Measurements from ENCODE around the gene PATJ. TPM values are rescaled to one million over a fixed set of nuclear protein-coding genes. Genes with fewer than 3 reads are reported as not detected.

Gene PATJ
- total and polyA plus RNA-seq, 2 of the 13 experiments (the other 11 are each of a cell fraction or from before 2014, with no cell fraction given) = 6.2 to 16.8 TPM

DNA sequence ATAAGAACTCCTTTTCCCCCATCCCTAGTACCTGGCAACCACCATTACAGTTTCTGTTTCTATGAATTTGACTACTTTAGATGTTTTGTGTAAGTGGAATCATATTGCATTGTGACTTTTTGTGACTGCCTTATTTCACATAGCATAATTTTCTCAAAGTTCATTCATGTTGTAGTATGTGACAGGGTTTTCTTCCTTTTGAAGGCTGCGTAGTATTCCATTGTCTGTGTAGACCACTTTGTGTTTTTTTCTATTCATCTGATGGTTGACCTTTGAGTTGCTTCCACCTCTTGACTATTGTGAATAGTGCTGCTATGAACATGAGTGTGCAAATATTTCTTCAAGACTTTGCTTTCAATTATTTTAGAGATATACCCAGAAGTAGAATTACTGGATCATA is 226.6 kb downstream of the PATJ start:
- Histone ChIP-seq H3K4me1 (ENCODE audit: insufficient read depth, low read length) (no peaks in the 10 kb centered on the region), H3K9me3 (ENCODE audit: low read length) (no peaks in the 10 kb centered on the region), H3K27ac (ENCODE audit: extremely low read length, insufficient read depth, low read length) (no peak overlapping the region), H3K4me3 (replicated peaks in 1 of 3; ENCODE audit: insufficient read depth in 1 of 3, low read depth in 2 of 3, low read length in 3 of 3) (no peak overlapping the region), H3K9ac (ENCODE audit: insufficient read depth, low read depth, low read length) (no peak overlapping the region), H3K27me3 (ENCODE audit: control insufficient read depth in 1 of 2, insufficient read depth in 2 of 2, low read length in 2 of 2) (no peaks in the 10 kb centered on the region), H3K36me3 (replicated peaks in 1 of 2; ENCODE audit: control insufficient read depth in 1 of 2, insufficient read depth in 2 of 2, low read length in 2 of 2) (no peaks in the 10 kb centered on the region), H3K79me2 (ENCODE audit: insufficient read depth, low read length) (no peaks in the 10 kb centered on the region), H2AFZ (ENCODE audit: low read length) (no peak overlapping the region), H3K4me2 (ENCODE audit: low read depth, low read length) (no peak overlapping the region), H4K20me1 (ENCODE audit: insufficient read depth, low read length) (no peaks in the 10 kb centered on the region)
- FAIRE-seq (no peak), DNase-seq (ENCODE audit: low spot score) (no peak), ATAC-seq (no peak)
- no TSS peak for BruUV-seq (replicated peaks)
- TF ChIP-seq HNRNPH1 (optimal IDR thresholded peaks at IDR 0.05; ENCODE audit: low read depth, low read length) = no peak
- TF ChIP-seq HOXA7 (CRISPR knock-in tag; IDR thresholded peaks at IDR 0.05) = no peak
- intact Hi-C loops (cut with micrococcal nuclease; ENCODE audit: unreplicated experiment) (no loop called here), in situ Hi-C loops (cut with HindIII; ENCODE audit: extremely low pct_ligation_motif_present, low pct_unique_long_range_greater_than_20kb) (no loop called here)
- ChIA-PET POLR2A (no interaction called here), CTCF (ENCODE audit: low intra/inter-chr PET ratio, low total read pairs) (no interaction called here)
- WGBS (ENCODE audit: low lambda C conversion rate) = 100% methylated on average over 1 of the region's 1 CpG

DNA sequence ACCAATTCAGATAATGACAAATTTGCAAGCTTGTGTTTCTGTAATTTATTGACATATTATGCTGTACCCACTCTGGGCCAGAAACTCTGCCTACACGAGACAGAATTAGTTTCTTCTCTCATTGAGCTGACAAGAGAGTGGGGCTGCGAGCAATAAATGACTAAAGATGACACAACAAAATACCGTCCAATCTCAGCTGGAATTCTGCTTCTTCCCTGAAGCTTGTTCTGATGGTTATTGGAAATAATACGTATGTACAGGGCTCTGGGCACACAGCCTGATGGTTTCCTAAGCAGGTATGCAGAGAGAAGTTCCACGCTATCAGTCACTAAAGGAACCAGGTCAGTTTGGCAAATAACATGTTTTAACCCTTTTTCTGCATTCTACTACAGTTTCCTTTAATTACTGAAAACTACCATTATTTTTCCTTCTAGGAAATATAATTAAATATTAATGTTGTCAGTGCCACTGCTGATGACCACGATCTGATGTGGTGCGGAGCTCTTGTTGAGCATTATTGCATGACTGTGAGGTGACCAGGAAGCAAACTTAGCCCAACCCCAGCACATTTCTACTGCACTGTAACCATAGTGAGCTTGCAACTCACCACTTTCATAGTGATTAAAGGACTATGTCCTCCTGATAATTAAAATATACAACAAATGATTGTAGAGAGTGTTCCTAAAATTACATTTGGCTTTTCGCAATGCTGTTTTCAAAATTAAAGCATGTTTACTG is 231.0 kb downstream of the PATJ start:
- H3K9me3 ChIP-seq (ENCODE audit: low read length) = no peaks in the 10 kb centered on the region
- no TSS peak for BruUV-seq (replicated peaks)
- no peak overlapping the region for H3K4me2 ChIP-seq (ENCODE audit: low read depth, low read length)
- no peaks in the 10 kb centered on the region for H4K20me1 ChIP-seq (ENCODE audit: insufficient read depth, low read length)
- POLR2A ChIA-PET = no interaction called here
- WGBS (ENCODE audit: low lambda C conversion rate) = 94% methylated on average over 8 of the region's 8 CpGs
- no peak overlapping the region for H2AFZ ChIP-seq (ENCODE audit: low read length)
- H3K27me3 ChIP-seq (ENCODE audit: control insufficient read depth in 1 of 2, insufficient read depth in 2 of 2, low read length in 2 of 2) = no peaks in the 10 kb centered on the region
- no peaks in the 10 kb centered on the region for H3K36me3 ChIP-seq (replicated peaks in 1 of 2; ENCODE audit: control insufficient read depth in 1 of 2, insufficient read depth in 2 of 2, low read length in 2 of 2)
- H3K4me1 ChIP-seq (ENCODE audit: insufficient read depth, low read length) = peaks cover 12% of the 10 kb centered on the region
- FAIRE-seq (no peak), DNase-seq (ENCODE audit: low spot score) (no peak), ATAC-seq (no peak)
- H3K4me3 ChIP-seq (replicated peaks in 1 of 3; ENCODE audit: insufficient read depth in 1 of 3, low read depth in 2 of 3, low read length in 3 of 3) = no peak overlapping the region
- intact Hi-C loops (cut with micrococcal nuclease; ENCODE audit: unreplicated experiment) = no loop called here
- no peak overlapping the region for H3K27ac ChIP-seq (ENCODE audit: extremely low read length, insufficient read depth, low read length)
- CTCF ChIA-PET (ENCODE audit: low intra/inter-chr PET ratio, low total read pairs) = no interaction called here
- H3K79me2 ChIP-seq (ENCODE audit: insufficient read depth, low read length) = no peaks in the 10 kb centered on the region
- in situ Hi-C loops (cut with HindIII; ENCODE audit: extremely low pct_ligation_motif_present, low pct_unique_long_range_greater_than_20kb) = no loop called here
- H3K9ac ChIP-seq (ENCODE audit: insufficient read depth, low read depth, low read length) = no peak overlapping the region
- TF ChIP-seq HES4 (CRISPR knock-in tag; IDR thresholded peaks at IDR 0.05; ENCODE audit: borderline replicate concordance) (no peak), ZNF724P (CRISPR knock-in tag; IDR thresholded peaks at IDR 0.05; ENCODE audit: borderline replicate concordance) (no peak), RARG (CRISPR knock-in tag; IDR thresholded peaks at IDR 0.05; ENCODE audit: low read depth) (no peak), ZNF33A (CRISPR knock-in tag; IDR thresholded peaks at IDR 0.05; ENCODE audit: borderline replicate concordance) (no peak), MTF1 (CRISPR knock-in tag; IDR thresholded peaks at IDR 0.05) (no peak), CBX2 (IDR thresholded peaks at IDR 0.05; ENCODE audit: low read depth, low read length) (no peak), CBX2 (CRISPR knock-in tag; IDR thresholded peaks at IDR 0.05; ENCODE audit: low read depth) (no peak), TOE1 (CRISPR knock-in tag; IDR thresholded peaks at IDR 0.05) (no peak), BRD4 (CRISPR knock-in tag; IDR thresholded peaks at IDR 0.05) (no peak)
- TF ChIP-seq, protein P1, sequence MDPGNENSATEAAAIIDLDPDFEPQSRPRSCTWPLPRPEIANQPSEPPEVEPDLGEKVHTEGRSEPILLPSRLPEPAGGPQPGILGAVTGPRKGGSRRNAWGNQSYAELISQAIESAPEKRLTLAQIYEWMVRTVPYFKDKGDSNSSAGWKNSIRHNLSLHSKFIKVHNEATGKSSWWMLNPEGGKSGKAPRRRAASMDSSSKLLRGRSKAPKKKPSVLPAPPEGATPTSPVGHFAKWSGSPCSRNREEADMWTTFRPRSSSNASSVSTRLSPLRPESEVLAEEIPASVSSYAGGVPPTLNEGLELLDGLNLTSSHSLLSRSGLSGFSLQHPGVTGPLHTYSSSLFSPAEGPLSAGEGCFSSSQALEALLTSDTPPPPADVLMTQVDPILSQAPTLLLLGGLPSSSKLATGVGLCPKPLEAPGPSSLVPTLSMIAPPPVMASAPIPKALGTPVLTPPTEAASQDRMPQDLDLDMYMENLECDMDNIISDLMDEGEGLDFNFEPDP (CRISPR knock-in tag; conservative IDR thresholded peaks at IDR 0.05) = no peak
- TF ChIP-seq, protein P2, sequence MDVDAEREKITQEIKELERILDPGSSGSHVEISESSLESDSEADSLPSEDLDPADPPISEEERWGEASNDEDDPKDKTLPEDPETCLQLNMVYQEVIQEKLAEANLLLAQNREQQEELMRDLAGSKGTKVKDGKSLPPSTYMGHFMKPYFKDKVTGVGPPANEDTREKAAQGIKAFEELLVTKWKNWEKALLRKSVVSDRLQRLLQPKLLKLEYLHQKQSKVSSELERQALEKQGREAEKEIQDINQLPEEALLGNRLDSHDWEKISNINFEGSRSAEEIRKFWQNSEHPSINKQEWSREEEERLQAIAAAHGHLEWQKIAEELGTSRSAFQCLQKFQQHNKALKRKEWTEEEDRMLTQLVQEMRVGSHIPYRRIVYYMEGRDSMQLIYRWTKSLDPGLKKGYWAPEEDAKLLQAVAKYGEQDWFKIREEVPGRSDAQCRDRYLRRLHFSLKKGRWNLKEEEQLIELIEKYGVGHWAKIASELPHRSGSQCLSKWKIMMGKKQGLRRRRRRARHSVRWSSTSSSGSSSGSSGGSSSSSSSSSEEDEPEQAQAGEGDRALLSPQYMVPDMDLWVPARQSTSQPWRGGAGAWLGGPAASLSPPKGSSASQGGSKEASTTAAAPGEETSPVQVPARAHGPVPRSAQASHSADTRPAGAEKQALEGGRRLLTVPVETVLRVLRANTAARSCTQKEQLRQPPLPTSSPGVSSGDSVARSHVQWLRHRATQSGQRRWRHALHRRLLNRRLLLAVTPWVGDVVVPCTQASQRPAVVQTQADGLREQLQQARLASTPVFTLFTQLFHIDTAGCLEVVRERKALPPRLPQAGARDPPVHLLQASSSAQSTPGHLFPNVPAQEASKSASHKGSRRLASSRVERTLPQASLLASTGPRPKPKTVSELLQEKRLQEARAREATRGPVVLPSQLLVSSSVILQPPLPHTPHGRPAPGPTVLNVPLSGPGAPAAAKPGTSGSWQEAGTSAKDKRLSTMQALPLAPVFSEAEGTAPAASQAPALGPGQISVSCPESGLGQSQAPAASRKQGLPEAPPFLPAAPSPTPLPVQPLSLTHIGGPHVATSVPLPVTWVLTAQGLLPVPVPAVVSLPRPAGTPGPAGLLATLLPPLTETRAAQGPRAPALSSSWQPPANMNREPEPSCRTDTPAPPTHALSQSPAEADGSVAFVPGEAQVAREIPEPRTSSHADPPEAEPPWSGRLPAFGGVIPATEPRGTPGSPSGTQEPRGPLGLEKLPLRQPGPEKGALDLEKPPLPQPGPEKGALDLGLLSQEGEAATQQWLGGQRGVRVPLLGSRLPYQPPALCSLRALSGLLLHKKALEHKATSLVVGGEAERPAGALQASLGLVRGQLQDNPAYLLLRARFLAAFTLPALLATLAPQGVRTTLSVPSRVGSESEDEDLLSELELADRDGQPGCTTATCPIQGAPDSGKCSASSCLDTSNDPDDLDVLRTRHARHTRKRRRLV (CRISPR knock-in tag; IDR thresholded peaks at IDR 0.05) = no peak
